GM21360 (cell line): Measurements from ENCODE around the gene DUSP9.
"Not testable (repeated sequence)": the region's sequence is repeated elsewhere in the genome, so short reads cannot be mapped to it uniquely, and the experiment has no call there.

Source experiments
- ATAC-seq: cut with Tn5 transposase; IDR thresholded peaks from one replicate; pipeline ENCODE4 v1.9.1; 2021; ENCODE audit warnings: mild to moderate bottlenecking, moderate library complexity; ENCODE audit not compliant: unreplicated experiment

The DUSP9 gene

GRCh38 chrX:153646620-153647373 lies at the start of gene DUSP9:
Gene DUSP9, plus strand, starts transcription at chrX:153647203. Its CDS starts 751 bp downstream, at chrX:153647954.
- ATAC-seq, result no peak

GRCh38 chrX:153598541-153599191 lies 48.3 kb upstream of the DUSP9 start, which contains the start of gene CCNQ:
Gene CCNQ, minus strand, starts transcription at chrX:153599139. Its CDS starts 66 bp downstream, at chrX:153599073.
- ATAC-seq, result peak; percentile 47

GRCh38 chrX:153599192-153600031 lies 47.6 kb upstream of the DUSP9 start:
- ATAC-seq, result peak; percentile 75

GRCh38 chrX:153600032-153600373 lies 47.0 kb upstream of the DUSP9 start:
- ATAC-seq, result no peak

- ATAC-seq, result no peak
Measured at GRCh38 chrX:153600921-153601320, 46.1 kb upstream of the DUSP9 start.

GRCh38 chrX:153601511-153602110 lies 45.4 kb upstream of the DUSP9 start:
- ATAC-seq, result no peak

GRCh38 chrX:153602601-153603000 lies 44.4 kb upstream of the DUSP9 start:
- no peak for ATAC-seq

GRCh38 chrX:153603131-153603656 lies 43.8 kb upstream of the DUSP9 start:
- no peak for ATAC-seq

- not testable (repeated sequence) for ATAC-seq
Measured at GRCh38 chrX:153604666-153605380, 42.2 kb upstream of the DUSP9 start.

GRCh38 chrX:153606503-153606902 lies 40.5 kb upstream of the DUSP9 start:
- no peak for ATAC-seq

- no peak for ATAC-seq
Measured at GRCh38 chrX:153608376-153608775, 38.6 kb upstream of the DUSP9 start.

- no peak for ATAC-seq
Measured at GRCh38 chrX:153608806-153609205, 38.2 kb upstream of the DUSP9 start.

GRCh38 chrX:153609917-153610835 lies 36.8 kb upstream of the DUSP9 start:
- no peak for ATAC-seq

- no peak for ATAC-seq
Measured at GRCh38 chrX:153610836-153611213, 36.2 kb upstream of the DUSP9 start.

- no peak for ATAC-seq
Measured at GRCh38 chrX:153611298-153612095, 35.5 kb upstream of the DUSP9 start.

GRCh38 chrX:153612413-153612812 lies 34.6 kb upstream of the DUSP9 start:
- no peak for ATAC-seq

- no peak for ATAC-seq
Measured at GRCh38 chrX:153614818-153615217, 32.2 kb upstream of the DUSP9 start.

- no peak for ATAC-seq
Measured at GRCh38 chrX:153620576-153620975, 26.4 kb upstream of the DUSP9 start.
